ENCODE measurements around the gene TST. TPM values are rescaled to one million over a fixed set of nuclear protein-coding genes. Genes with fewer than 3 reads are reported as not detected.
"Not testable (repeated sequence)": the region's sequence is repeated elsewhere in the genome, so short reads cannot be mapped to it uniquely, and the experiment has no call there.

The TST gene
- total RNA-seq, 2 experiments from 2014 or later: 0.68 to 0.80 TPM

- Mint-ChIP-seq H3K36me3 (no peaks in the 10 kb centered on the region), H3K27ac (no peak overlapping the region), H3K4me1 (no peaks in the 10 kb centered on the region), H3K9me3 (no peaks in the 10 kb centered on the region), H3K27me3 (no peaks in the 10 kb centered on the region), H3K4me3 (no peak overlapping the region)
- DNase-seq: no peak
Measured at GRCh38 chr22:36999463-36999862, 19.8 kb downstream of the TST start.

DNA sequence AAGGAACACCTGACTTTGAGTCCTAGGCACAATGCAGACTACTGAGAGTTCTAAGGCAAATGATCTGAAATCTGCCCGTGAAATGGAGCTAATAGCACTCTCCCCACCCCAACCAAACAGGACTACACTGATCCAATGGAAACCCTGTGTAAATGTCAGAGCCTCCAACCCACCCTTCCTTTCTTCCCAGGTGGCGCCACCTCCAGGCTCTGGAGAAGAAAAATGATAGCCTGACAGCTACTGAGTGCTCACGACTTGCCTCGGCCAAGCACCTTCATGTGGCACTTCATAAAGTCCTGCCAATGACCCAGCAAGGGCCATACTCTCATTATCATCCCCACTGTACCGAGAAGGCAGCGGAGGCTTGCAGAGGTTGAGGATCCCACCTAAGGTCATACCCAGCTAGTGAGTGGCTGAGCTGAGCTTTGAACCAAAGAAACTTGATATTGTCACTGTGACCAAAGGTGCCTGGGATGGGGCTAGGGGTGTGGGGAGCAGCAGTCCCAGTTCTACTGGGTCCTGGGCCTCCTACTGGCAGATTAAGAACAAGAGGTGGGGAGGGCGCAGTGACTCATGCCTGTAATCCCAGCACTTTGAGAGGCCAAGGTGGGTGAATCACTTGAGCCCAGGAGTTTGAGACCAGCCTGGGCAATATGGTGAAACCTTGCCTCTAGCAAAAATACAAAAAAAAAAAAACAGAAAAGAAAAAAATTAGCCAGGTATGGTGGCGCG is 20.5 kb downstream of the TST start:
- H3K27me3 Mint-ChIP-seq: no peaks in the 10 kb centered on the region
- DNase-seq: no peak
- H3K4me1 Mint-ChIP-seq: no peaks in the 10 kb centered on the region
- no peaks in the 10 kb centered on the region for H3K9me3 Mint-ChIP-seq
- H3K4me3 Mint-ChIP-seq: no peak overlapping the region
- no peak overlapping the region for H3K27ac Mint-ChIP-seq
- H3K36me3 Mint-ChIP-seq: no peaks in the 10 kb centered on the region

DNA sequence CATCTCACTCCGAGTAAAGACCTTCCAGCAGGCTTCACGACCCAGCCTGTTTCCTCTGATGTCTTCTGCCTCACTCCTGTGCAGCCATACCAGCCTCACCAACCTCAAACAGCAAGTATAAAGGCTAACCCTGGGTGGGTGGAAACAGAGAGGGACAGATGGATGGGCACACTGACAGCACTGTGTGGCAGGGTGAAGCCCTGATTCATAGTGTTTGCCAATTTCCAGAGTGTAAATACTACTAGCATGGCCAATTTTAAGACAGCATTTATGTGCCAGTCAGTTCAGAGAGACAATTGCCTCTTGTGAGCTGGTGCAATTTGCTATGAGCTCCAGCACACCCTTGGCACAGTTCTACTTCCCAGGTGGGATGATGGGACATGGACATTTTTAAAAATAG is 21.5 kb downstream of the TST start:
- Mint-ChIP-seq H3K27me3 (no peaks in the 10 kb centered on the region), H3K27ac (no peak overlapping the region), H3K4me3 (no peak overlapping the region), H3K36me3 (no peaks in the 10 kb centered on the region), H3K4me1 (no peaks in the 10 kb centered on the region), H3K9me3 (no peaks in the 10 kb centered on the region)
- no peak for DNase-seq

- Mint-ChIP-seq H3K36me3 (peaks cover 1% of the 10 kb centered on the region), H3K4me1 (no peaks in the 10 kb centered on the region), H3K27ac (no peak overlapping the region), H3K9me3 (peaks cover 2% of the 10 kb centered on the region), H3K27me3 (peaks cover 21% of the 10 kb centered on the region), H3K4me3 (no peak overlapping the region)
- DNase-seq: no peak
Measured at GRCh38 chr22:36991206-36991605, 28.0 kb downstream of the TST start.

DNA sequence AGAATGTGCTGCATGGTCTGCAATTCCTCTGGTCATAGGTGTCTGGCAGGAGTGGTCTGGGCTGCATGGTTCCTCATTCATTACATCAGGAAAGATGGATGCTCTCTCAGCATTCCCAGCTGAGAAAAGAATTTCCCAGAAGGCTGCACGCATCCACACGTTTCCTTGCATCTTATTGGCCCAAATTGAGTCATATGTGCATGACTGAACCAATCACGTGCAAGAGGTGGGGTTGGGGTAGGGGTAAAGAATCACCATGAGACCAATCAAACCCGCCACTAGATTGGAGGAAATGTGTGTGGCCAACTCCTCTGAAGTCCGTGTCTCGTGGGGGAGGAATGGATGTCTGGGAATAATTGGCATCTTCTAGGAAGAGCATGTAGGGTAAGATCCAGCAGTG is 28.8 kb downstream of the TST start:
- Mint-ChIP-seq H3K27me3 (peaks cover 21% of the 10 kb centered on the region), H3K9me3 (peaks cover 9% of the 10 kb centered on the region), H3K4me3 (no peak overlapping the region), H3K36me3 (peaks cover 7% of the 10 kb centered on the region), H3K4me1 (no peaks in the 10 kb centered on the region), H3K27ac (no peak overlapping the region)
- DNase-seq: no peak

DNA sequence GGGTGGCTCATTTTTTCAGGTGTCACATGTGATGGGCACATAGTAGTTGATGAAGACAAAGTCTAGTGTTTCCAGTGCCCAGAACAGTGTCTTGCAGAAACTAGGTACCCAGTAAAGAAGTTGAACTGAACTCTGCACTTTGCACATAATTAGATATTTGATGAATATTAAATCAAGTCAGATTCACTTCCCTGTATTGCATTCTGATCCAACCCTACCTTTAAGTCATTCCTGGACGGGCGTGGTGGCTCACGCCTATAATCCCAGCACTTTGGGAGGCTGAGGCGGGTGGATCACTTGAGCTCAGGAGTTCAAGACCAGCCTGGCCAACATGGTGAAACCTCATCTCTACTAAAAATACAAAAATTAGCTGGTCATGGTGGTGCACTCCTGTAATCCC is 30.2 kb downstream of the TST start:
- not testable (repeated sequence) for DNase-seq, H3K4me1 Mint-ChIP-seq, H3K36me3 Mint-ChIP-seq, H3K4me3 Mint-ChIP-seq, H3K27ac Mint-ChIP-seq
- Mint-ChIP-seq H3K9me3 (peaks cover 12% of the 10 kb centered on the region), H3K27me3 (peaks cover 21% of the 10 kb centered on the region)

DNA sequence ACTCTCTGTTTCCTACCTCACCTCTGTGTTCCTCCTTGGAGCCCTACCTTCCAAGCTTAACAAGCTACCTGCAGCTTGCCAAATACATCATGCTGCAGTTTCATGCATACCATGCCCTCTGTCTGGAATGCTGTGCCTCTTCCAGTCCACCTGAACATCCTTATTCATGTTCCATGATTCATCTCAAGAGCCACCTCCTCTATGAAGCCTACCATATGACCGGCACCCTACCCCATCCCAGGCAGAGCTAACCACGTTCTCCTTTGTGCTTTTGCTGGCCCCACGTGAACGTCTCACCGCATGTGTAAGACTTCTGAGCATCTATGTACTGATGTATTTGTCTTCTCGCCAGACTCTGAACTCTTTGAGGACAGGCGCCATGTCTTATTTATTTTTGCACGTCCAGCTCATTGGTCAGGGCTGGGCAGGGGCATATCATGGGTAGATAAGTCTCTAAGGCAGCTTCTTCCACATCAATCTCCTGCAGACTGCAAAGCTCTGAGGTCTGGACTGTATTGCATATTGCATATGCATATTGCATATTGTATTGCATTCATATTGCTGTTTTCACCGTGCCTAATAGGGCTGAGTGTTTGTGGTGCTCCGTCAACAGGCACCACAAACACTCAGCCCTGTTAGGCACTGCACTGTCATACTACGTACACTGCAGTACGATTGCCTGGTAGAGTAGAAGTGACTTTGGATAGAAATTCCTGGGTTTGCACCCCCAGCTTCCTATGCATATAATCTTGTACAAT is 31.0 kb downstream of the TST start:
- no peak overlapping the region for H3K4me3 Mint-ChIP-seq
- no peak overlapping the region for H3K27ac Mint-ChIP-seq

GRCh38 chr22:36986242-36986821 is 32.9 kb downstream of the TST start:
- peak; percentile 45 for DNase-seq

More for the DNA sequence above, 31.0 kb downstream of the TST start:
- Mint-ChIP-seq H3K36me3 (peaks cover 8% of the 10 kb centered on the region), H3K27me3 (peaks cover 27% of the 10 kb centered on the region), H3K4me1 (no peaks in the 10 kb centered on the region), H3K9me3 (peaks cover 12% of the 10 kb centered on the region)
- no peak for DNase-seq

DNA sequence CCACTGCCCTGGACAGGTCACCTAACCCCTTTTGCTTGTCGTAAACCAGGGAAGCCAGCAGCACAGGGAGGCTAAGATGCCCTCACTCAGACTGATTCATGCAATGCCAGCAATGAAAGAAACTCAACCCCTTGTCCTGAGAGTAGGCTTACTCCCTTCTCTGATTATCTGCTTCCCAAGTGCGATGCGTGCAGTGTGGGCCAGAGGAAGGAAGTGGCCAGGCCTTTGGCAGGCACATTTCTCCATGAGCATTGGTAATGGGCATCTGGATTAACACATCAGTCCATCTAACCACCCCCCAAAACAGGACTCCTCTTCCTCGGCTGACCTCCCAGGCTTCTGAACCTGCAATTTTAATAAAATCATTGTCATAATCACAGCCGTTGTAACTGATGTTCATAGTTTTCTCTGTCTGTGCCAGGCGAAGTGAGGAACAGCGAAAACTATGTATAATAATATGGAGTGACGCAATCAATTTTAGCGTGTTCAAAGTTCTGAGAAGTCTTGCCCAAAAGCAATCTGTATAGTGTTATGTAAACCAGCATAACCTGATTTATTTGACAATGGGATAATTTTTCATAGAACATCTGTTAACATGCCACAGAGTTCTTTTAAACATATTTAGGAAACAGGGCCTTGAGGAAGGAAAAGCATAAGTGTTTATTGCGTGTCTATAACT is 33.9 kb downstream of the TST start:
- H3K36me3 Mint-ChIP-seq: peaks cover 8% of the 10 kb centered on the region
- H3K4me1 Mint-ChIP-seq: no peaks in the 10 kb centered on the region
- H3K9me3 Mint-ChIP-seq: peaks cover 12% of the 10 kb centered on the region
- H3K27ac Mint-ChIP-seq: no peak overlapping the region
- peaks cover 24% of the 10 kb centered on the region for H3K27me3 Mint-ChIP-seq
- H3K4me3 Mint-ChIP-seq: no peak overlapping the region
- no peak for DNase-seq

More at GRCh38 chr22:36986242-36986821, 32.9 kb downstream of the TST start:
- Mint-ChIP-seq H3K27ac (no peak overlapping the region), H3K36me3 (peaks cover 8% of the 10 kb centered on the region), H3K9me3 (peaks cover 12% of the 10 kb centered on the region), H3K4me1 (no peaks in the 10 kb centered on the region), H3K4me3 (no peak overlapping the region), H3K27me3 (peaks cover 30% of the 10 kb centered on the region)

GRCh38 chr22:36982136-36982535 is 37.1 kb downstream of the TST start:
- Mint-ChIP-seq H3K36me3 (peaks cover 8% of the 10 kb centered on the region), H3K9me3 (peaks cover 12% of the 10 kb centered on the region), H3K27ac (no peak overlapping the region), H3K4me3 (no peak overlapping the region), H3K4me1 (peaks cover 8% of the 10 kb centered on the region), H3K27me3 (peaks cover 11% of the 10 kb centered on the region)
- no peak for DNase-seq

GRCh38 chr22:36981247-36981775 is 37.9 kb downstream of the TST start:
- Mint-ChIP-seq H3K4me1 (peaks cover 10% of the 10 kb centered on the region), H3K27me3 (peaks cover 11% of the 10 kb centered on the region), H3K36me3 (peaks cover 8% of the 10 kb centered on the region), H3K9me3 (peaks cover 12% of the 10 kb centered on the region), H3K4me3 (no peak overlapping the region), H3K27ac (no peak overlapping the region)
- no peak for DNase-seq

GRCh38 chr22:36979016-36979910 is 40.0 kb downstream of the TST start:
- peaks cover 11% of the 10 kb centered on the region for H3K27me3 Mint-ChIP-seq
- no peak for DNase-seq
- H3K27ac Mint-ChIP-seq: no peak overlapping the region
- no peaks in the 10 kb centered on the region for H3K36me3 Mint-ChIP-seq
- no peak overlapping the region for H3K4me3 Mint-ChIP-seq
- H3K4me1 Mint-ChIP-seq: peaks cover 10% of the 10 kb centered on the region
- no peaks in the 10 kb centered on the region for H3K9me3 Mint-ChIP-seq

DNA sequence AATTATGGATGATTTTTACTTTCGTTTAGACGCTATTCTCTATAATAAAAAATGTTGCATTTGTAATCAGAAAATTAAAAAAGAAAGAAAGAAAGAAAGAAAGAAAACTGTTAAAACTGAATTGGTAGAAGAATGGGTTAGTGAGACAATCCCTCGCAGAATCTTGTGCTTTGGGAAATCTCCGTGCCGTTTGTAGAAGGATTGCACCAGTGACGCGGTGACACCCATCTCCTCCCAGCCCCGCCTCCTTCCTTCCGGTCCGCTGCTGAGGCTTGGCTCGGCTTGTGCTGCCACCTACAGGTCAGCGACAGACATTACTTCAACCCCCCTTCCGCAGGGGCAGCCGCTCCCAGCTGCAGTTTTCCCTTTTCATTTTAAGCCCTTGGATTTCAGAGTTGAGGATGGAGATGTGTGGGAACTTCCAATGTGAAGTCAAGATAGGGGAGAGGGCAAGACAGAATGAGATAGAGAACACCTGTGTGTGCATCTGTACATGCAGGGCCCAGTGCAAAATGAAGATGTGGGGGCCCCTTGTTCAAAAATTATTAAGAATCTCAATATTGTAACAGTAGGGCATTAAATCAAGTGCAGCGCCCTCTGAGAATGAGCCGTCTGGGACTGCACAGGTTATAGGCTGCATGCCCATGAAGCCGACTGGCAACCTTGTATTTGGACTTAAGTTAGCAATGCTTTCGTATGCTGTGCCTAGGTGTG is 41.1 kb downstream of the TST start:
- Mint-ChIP-seq H3K36me3 (no peaks in the 10 kb centered on the region), H3K27me3 (peaks cover 5% of the 10 kb centered on the region), H3K27ac (peak overlapping the region; percentile 90), H3K9me3 (no peaks in the 10 kb centered on the region), H3K4me3 (peak overlapping the region; percentile 80), H3K4me1 (peaks cover 10% of the 10 kb centered on the region)
- peak; percentile 90 for DNase-seq
